Hepatocyte (in vitro differentiated cells): Measurements from ENCODE around the gene SEL1L3. TPM values are rescaled to one million over a fixed set of nuclear protein-coding genes. Genes with fewer than 3 reads are reported as not detected.

ENCODE experiments used
- DNase-seq: peaks from one replicate; pipeline ENCODE4 v3.0.0-alpha.2; 2016; ENCODE audit warnings: low spot score
- H2AFZ ChIP-seq: fragments of 200-600 bp; sonication (generic); 2 replicates; pipeline ENCODE4 v1.6.0; 2016; ENCODE audit warnings: antibody characterized with exemption, mild to moderate bottlenecking
- H3K27ac ChIP-seq: fragments of 200-600 bp; sonication (generic); 2 replicates; pipeline ENCODE4 v1.5.1; 2016; ENCODE audit warnings: mild to moderate bottlenecking
- H3K27me3 ChIP-seq: fragments of 200-600 bp; sonication (generic); 2 replicates; pipeline ENCODE4 v1.6.1; 2016
- H3K36me3 ChIP-seq: fragments of 200-600 bp; sonication (generic); replicated peaks from 2 replicates; pipeline ENCODE4 v1.5.1; 2016; ENCODE audit warnings: low read depth; ENCODE audit not compliant: insufficient read depth
- H3K4me1 ChIP-seq: fragments of 200-600 bp; sonication (generic); 2 replicates; pipeline ENCODE4 v1.5.1; 2016; ENCODE audit warnings: mild to moderate bottlenecking, moderate library complexity; ENCODE audit not compliant: insufficient read depth
- H3K4me2 ChIP-seq: fragments of 200-600 bp; sonication (generic); 2 replicates; pipeline ENCODE4 v1.6.0; 2016
- H3K4me3 ChIP-seq: fragments of 200-600 bp; sonication (generic); 2 replicates; pipeline ENCODE4 v1.5.1; 2016; ENCODE audit warnings: mild to moderate bottlenecking
- H3K79me2 ChIP-seq: fragments of 200-600 bp; sonication (generic); 2 replicates; pipeline ENCODE4 v1.6.0; 2017; ENCODE audit warnings: mild to moderate bottlenecking
- H3K9me2 ChIP-seq: fragments of 200-600 bp; sonication (generic); replicated peaks from 2 replicates; pipeline ENCODE4 v1.6.0; 2017; ENCODE audit warnings: mild to moderate bottlenecking; ENCODE audit not compliant: insufficient read depth
- H3K9me3 ChIP-seq: fragments of 200-600 bp; sonication (generic); 2 replicates; pipeline ENCODE4 v1.5.1; 2016; ENCODE audit warnings: low read depth, mild to moderate bottlenecking
- H4K20me1 ChIP-seq: fragments of 200-600 bp; sonication (generic); 2 replicates; pipeline ENCODE4 v1.6.0; 2016; ENCODE audit warnings: mild to moderate bottlenecking; ENCODE audit not compliant: insufficient read depth, poor library complexity, severe bottlenecking
- CTCF ChIP-seq: fragments of 200-600 bp; sonication (generic); IDR thresholded peaks from 2 replicates; pipeline ENCODE4 v1.5.1; 2016; ENCODE audit warnings: antibody characterized with exemption, mild to moderate bottlenecking; ENCODE audit not compliant: poor library complexity
- EZH2 ChIP-seq: fragments of 200-600 bp; sonication (generic); IDR thresholded peaks from 2 replicates; pipeline ENCODE4 v1.6.1; 2016; ENCODE audit warnings: antibody characterized with exemption, mild to moderate bottlenecking, borderline replicate concordance
- EZH2phosphoT487 ChIP-seq: fragments of 200-600 bp; sonication (generic); IDR thresholded peaks from one replicate; pipeline ENCODE4 v1.6.1; 2018; ENCODE audit warnings: antibody characterized with exemption, mild to moderate bottlenecking, low read depth, moderate library complexity; ENCODE audit not compliant: unreplicated experiment, severe bottlenecking
- WGBS: methylation state at CpG from one replicate; pipeline ENCODE4 v1.1.6; 2016; ENCODE audit warnings: low lambda C conversion rate; ENCODE audit errors: missing lambda C conversion rate; 5-methylcytosine and 5-hydroxymethylcytosine counted together
- polyA plus RNA-seq: library from polyadenylated mRNA; unstranded; fragments of >200 nt; fragmentation: Nextera tagmentation; extraction: Ambion mirVana; gene quantifications from 2 replicates; pipeline ENCODE4 v1.2.1, GENCODE V29; 2016
- total RNA-seq: library from RNA; depleted of rRNA; stranded (reverse); fragments of >200 nt; gene quantifications from 2 replicates; pipeline ENCODE4 v1.2.3, GENCODE V29; 2014

SEL1L3 gene
- total and polyA plus RNA-seq, 2 experiments from 2014 or later = 13.7 to 56.2 TPM

GRCh38 chr4:25842229-25842845, 20.5 kb downstream of the SEL1L3 start:
- Histone ChIP-seq H3K27me3 (no peaks in the 10 kb centered on the region), H3K4me3 (no peak overlapping the region), H3K27ac (no peak overlapping the region), H4K20me1 (no peaks in the 10 kb centered on the region), H3K9me2 (no peaks in the 10 kb centered on the region), H3K79me2 (no peaks in the 10 kb centered on the region), H3K4me2 (no peak overlapping the region), H2AFZ (no peak overlapping the region), H3K36me3 (no peaks in the 10 kb centered on the region), H3K4me1 (no peaks in the 10 kb centered on the region), H3K9me3 (no peaks in the 10 kb centered on the region)
- TF ChIP-seq EZH2 (no peak), EZH2phosphoT487 (no peak), CTCF (no peak)
- DNase-seq = no peak
- 74% methylated on average over 5 of the region's 5 CpGs for WGBS

- 95% methylated on average over 12 of the region's 12 CpGs for WGBS
- Histone ChIP-seq H3K36me3 (no peaks in the 10 kb centered on the region), H3K4me2 (no peak overlapping the region), H3K9me2 (no peaks in the 10 kb centered on the region), H3K4me1 (peaks cover 4% of the 10 kb centered on the region), H4K20me1 (no peaks in the 10 kb centered on the region), H3K27ac (no peak overlapping the region), H3K9me3 (no peaks in the 10 kb centered on the region), H3K79me2 (no peaks in the 10 kb centered on the region), H3K4me3 (no peak overlapping the region), H3K27me3 (no peaks in the 10 kb centered on the region), H2AFZ (no peak overlapping the region)
- no peak for TF ChIP-seq EZH2phosphoT487
- no peak for TF ChIP-seq EZH2
- TF ChIP-seq CTCF = no peak
- DNase-seq = no peak
These were observed 23.1 kb downstream of the SEL1L3 start for GRCh38 chr4:25839687-25840086.

GRCh38 chr4:25839233-25839632, 23.6 kb downstream of the SEL1L3 start:
- Histone ChIP-seq H3K4me1 (peaks cover 5% of the 10 kb centered on the region), H3K27ac (no peak overlapping the region), H2AFZ (no peak overlapping the region), H3K9me3 (no peaks in the 10 kb centered on the region), H3K36me3 (no peaks in the 10 kb centered on the region), H3K4me3 (no peak overlapping the region), H3K27me3 (no peaks in the 10 kb centered on the region), H3K4me2 (no peak overlapping the region), H3K79me2 (no peaks in the 10 kb centered on the region), H4K20me1 (no peaks in the 10 kb centered on the region), H3K9me2 (no peaks in the 10 kb centered on the region)
- TF ChIP-seq EZH2 (no peak), CTCF (no peak), EZH2phosphoT487 (no peak)
- no peak for DNase-seq
- WGBS = 92% methylated on average over 8 of the region's 8 CpGs

- Histone ChIP-seq H3K9me3 (no peaks in the 10 kb centered on the region), H3K36me3 (no peaks in the 10 kb centered on the region), H3K79me2 (no peaks in the 10 kb centered on the region), H3K4me2 (no peak overlapping the region), H4K20me1 (no peaks in the 10 kb centered on the region), H3K4me3 (no peak overlapping the region), H3K27ac (no peak overlapping the region), H3K27me3 (no peaks in the 10 kb centered on the region), H3K9me2 (no peaks in the 10 kb centered on the region), H3K4me1 (peaks cover 5% of the 10 kb centered on the region), H2AFZ (no peak overlapping the region)
- TF ChIP-seq EZH2 = no peak
- no peak for TF ChIP-seq CTCF
- TF ChIP-seq EZH2phosphoT487 = no peak
- DNase-seq = no peak
- 80% methylated on average over 8 of the region's 8 CpGs for WGBS
These were observed 24.3 kb downstream of the SEL1L3 start for GRCh38 chr4:25838526-25838925.
